HG02588 (cell line): Measurements from ENCODE around the gene CFAP97D2.
"Not testable (repeated sequence)": the region's sequence is repeated elsewhere in the genome, so short reads cannot be mapped to it uniquely, and the experiment has no call there.

ENCODE experiments used
- ATAC-seq: cut with Tn5 transposase; IDR thresholded peaks from one replicate; pipeline ENCODE4 v1.9.1; 2021; ENCODE audit warnings: mild to moderate bottlenecking, moderate library complexity; ENCODE audit not compliant: unreplicated experiment

Gene CFAP97D2

DNA sequence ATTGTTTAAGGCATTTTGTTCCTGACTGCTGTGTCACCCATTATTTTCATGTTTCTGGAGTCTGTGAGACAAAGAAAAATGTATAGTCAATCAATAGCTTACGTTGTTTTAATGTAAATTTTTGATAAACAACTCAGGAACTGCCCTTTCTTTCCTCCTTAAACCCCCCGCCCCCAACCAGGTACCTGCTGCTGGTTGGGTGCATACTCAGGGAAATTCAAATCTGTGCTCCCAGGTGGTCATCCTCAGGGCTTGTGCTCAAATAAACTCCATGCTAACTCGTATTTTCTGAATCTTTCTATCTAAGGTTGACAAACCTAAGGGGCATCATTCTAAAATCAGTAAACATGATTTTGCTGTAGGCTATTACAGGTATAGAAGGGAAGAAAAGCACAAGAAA is 51.5 kb downstream of the CFAP97D2 start:
- ATAC-seq: no peak

DNA sequence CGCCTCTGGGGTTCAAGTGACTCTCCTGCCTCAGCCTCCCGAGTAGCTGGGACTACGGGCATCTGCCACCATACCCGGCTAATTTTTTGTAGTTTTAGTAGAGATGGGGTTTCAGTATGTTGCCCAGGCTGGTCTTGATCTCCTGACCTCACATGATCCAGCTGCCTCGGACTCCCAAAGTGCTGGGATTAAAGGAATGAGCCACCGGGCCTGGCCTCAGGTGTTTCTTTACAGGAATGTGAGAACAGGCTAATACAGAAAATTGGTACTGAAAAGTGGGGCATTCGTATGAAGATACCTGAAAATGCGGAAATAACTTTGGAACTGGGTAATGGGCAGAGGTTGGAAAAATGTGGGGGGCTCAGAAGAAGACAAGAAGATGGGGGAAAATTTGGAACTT is 52.8 kb downstream of the CFAP97D2 start:
- ATAC-seq: no peak

GRCh38 chr13:114234266-114234644 is 55.2 kb downstream of the CFAP97D2 start:
- ATAC-seq: no peak

DNA sequence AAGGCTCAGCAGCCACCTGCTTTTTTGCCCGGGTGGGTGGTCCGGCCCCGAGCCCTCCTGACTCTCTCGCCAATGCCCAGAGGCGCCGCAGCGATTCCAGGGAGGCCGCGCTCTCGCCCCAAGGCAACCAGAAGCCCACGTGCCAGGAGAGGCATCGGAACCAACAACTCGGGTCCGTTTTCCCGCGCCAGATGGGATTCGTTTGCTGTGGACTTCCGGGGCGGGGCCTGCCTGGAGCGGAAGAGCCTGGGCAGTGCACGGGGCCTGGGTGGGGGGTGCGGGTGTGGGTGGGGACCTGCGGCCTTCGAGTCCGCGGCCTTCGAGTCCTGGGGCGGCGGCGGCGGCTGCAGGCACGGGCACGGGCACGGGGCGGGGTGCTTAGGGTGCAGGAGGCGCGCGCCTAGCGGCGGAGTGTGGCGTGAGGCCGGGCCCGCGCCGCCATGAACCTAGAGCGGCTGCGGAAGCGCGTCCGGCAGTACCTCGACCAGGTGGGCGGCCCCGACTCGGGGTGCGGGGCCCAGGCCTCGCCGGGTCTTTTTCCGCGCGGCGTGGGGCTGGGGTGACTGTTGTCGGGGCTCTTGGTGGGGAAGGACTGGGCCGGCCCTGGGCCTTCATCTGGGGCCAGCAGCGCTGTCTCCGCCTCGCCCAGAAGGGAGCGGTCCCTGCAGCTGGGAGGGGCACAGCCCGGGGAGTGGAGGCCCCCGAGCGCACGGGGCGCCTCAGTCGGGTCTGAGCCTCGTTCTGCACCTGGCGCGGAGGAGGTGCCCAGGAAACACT is 55.8 kb downstream of the CFAP97D2 start, which contains the start of gene CDC16:
Gene CDC16 (plus strand): TSS at position 253 of the 777 bp plus-strand sequence. CDS start 188 bp downstream, at position 441.
- ATAC-seq: peak; percentile 88

- no peak for ATAC-seq
Observed at GRCh38 chr13:114235697-114236096, 56.6 kb downstream of the CFAP97D2 start.

- ATAC-seq: no peak
Observed at GRCh38 chr13:114236227-114236626, 57.2 kb downstream of the CFAP97D2 start.

- ATAC-seq: no peak
Observed at GRCh38 chr13:114237415-114238112, 58.5 kb downstream of the CFAP97D2 start.

GRCh38 chr13:114241918-114242317 is 62.9 kb downstream of the CFAP97D2 start:
- no peak for ATAC-seq

- ATAC-seq: no peak
Observed at GRCh38 chr13:114243971-114244370, 64.9 kb downstream of the CFAP97D2 start.

DNA sequence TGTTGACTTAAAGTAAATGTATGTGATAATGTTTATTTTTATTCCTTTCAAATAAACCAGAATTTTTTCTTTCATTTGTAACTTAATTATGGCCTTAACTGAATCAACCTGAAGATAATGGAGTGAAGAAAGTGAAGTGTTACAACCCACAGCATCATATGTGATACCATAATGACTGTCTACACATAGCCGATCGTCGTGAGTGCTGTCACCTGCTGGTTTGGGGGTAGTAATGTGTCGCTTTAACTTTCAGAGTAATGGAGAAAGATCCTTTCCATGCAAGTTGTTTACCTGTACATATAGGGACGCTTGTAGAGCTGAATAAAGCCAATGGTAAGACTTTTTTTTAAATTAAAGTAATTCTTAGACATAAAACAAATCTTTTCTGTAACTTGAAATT is 65.6 kb downstream of the CFAP97D2 start:
- ATAC-seq: no peak

- ATAC-seq: no peak
Observed at GRCh38 chr13:114248011-114248410, 69.0 kb downstream of the CFAP97D2 start.

DNA sequence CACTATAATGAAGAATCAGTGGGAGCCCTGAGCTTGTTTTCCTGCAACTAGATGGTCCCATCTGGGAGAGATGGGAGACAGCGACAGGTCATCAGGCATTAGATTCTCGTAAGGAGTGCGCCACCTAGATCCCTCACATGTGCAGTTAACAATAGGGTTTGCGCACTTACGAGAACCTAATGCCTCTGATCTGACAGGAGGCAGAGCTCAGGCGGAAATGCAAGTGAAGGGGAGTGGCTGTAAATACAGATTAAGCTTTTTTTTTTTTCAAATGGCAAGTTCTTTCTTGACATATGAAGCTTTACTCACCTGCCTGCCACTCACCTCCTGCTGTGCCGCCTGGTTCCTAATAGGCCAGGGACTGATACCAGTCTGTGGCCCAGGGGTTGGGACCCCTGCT is 70.0 kb downstream of the CFAP97D2 start:
- ATAC-seq: no peak

GRCh38 chr13:114251639-114252440 is 72.8 kb downstream of the CFAP97D2 start:
- not testable (repeated sequence) for ATAC-seq

DNA sequence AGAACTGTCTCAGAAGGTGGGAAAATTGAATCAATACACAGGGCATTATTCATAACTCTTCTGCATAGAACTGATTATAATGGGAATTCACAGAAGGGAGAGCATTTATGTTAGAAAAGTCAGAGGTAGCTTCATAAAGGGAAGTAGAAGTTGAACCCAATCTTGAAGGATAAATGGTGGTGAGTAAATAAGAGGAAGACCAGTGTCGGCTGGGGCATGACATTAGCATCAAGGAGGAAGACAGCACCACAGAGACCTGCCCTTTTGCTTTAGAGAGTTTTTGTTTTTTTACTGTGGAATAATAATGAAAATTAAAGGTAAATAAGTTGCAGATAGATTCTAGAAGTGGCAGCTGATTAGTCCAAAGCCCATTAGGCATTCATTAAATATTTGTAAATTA is 77.5 kb downstream of the CFAP97D2 start:
- no peak for ATAC-seq

DNA sequence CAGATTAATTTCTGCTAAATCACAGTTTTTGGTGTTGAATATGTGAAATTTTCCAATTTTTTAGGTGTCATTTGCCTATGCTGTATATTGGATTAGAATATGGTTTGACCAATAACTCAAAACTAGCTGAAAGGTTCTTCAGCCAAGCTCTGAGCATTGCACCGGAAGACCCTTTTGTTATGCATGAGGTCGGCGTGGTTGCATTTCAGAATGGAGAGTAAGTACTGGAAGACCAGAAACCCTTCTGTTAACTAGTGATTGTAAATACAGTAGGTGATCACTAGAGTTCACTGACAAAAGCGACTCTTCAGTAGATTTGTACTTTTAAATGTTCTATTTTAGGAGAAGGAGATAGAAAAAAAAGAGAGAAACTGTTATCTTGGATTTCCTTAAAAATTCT is 78.0 kb downstream of the CFAP97D2 start:
- no peak for ATAC-seq

GRCh38 chr13:114258589-114258988 is 79.5 kb downstream of the CFAP97D2 start:
- ATAC-seq: no peak

DNA sequence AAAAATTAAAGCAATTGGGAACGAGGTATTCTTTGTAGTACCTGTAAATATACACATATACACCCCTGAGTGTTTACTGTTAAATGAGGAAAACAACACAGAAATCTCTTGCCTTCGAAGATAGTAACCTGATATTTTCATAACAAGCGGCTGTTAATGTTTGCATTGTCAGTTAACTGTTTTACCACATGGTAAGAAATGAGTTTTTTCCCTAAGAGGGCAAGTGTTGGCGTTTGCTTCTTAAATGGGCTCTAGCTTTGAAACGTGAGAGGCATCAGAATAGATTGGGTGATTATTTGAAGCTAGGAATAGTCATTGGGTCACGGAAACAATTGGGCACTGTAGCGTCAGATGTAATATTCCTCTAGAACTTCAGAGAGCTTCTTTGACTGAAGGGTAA is 80.3 kb downstream of the CFAP97D2 start:
- no peak for ATAC-seq

GRCh38 chr13:114259974-114260373 is 80.9 kb downstream of the CFAP97D2 start:
- ATAC-seq: no peak

DNA sequence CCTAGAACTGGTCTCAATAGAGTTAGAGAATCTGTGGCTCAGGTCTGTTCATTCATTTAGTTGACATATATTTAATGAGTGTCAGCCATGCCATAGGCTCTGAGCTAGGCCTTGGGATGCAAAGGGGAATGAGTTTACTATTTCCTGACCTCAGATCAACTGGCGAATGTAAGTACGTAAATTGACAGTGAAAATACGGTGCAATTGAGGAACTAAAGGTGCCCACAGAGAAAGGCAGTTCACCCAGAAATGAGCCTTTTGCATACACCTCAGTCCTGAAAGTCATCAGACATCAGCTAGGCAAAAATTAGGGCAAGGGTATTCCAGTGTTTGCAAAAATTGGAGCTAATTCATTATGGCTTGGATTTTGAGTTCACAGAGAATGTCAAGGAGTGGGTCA is 81.8 kb downstream of the CFAP97D2 start:
- no peak for ATAC-seq

GRCh38 chr13:114261328-114261965 is 82.4 kb downstream of the CFAP97D2 start:
- ATAC-seq: no peak

DNA sequence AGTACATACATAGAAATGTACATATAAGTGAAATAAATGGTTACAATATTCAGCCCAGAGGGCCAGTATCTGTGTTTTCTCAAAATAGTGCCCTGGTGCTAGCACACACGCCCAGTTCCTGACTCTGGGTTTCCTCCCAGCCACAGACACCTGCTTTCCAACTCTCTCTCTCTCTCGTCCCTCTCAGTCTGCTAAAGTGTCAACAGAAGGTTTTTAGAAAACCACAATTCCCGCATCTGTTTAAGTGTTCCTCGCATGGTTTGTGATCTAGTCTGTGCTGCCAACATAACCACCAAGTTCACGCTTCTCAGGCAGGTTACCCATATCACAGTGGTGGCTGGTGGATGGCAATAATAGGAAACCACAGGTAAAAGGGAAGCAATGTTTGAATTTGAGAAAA is 84.5 kb downstream of the CFAP97D2 start:
- ATAC-seq: no peak
